GM19239 (cell line): ENCODE measurements around the gene SLC25A47.
A peak's percentile ranks its signal among the peaks of the same experiment; 100 is the strongest.
"Not testable (repeated sequence)": the region's sequence is repeated elsewhere in the genome, so short reads cannot be mapped to it uniquely, and the experiment has no call there.

ENCODE experiments used
- DNase-seq: peaks from one replicate; pipeline ENCODE4 v3.0.0; 2011; ENCODE audit warnings: low spot score; ENCODE audit not compliant: insufficient read length
- FAIRE-seq: peaks from 2 replicates; lab custom pipeline; 2011; peaks lifted over from hg19 to GRCh38; lab: Jason Lieb, UNC

The SLC25A47 gene

DNA sequence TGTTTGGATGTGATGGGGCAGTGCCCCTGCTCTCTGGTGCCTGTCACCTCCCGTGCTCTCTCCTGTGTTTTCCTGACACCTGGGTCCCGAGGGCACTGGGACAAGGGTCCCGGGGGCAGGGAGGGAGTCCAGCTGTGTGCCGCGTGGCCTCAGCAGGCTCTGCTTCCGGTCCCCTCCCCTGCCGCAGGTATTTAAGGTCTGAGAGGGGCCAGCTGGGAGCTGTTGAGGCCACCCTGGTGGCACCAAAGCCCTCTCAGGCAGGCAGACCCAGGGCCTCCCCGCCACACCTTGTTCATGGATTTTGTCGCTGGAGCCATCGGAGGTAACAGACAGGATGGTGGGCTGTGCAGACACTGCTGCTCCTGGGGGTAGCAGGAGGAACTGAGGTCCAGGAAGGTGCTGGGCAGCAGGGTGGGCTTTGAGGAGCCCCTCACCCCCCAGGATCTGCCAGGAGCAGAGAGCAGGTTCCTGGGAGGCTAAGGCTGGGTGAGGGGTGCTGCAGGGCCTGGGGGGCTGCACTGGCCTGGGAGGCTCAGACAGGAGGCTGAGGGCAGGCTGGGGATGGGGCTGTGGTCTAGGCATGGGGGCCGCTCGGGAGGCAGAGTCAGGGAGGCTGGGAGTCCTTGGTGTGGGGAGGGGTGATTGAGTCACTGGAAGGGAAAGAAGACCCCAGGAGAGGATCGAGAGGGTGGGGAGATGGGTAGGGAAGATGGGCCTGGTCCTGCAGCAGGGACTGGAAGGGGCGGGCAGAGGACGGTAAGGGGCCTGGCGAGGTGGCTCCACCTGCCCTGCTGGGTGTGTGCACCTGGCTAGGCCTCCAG is at the start of gene SLC25A47:
SLC25A47 (plus strand) TSS at position 219 of the 821 bp plus-strand sequence; CDS start at position 295, 76 bp downstream.
- FAIRE-seq (no peak), DNase-seq (no peak)

DNA sequence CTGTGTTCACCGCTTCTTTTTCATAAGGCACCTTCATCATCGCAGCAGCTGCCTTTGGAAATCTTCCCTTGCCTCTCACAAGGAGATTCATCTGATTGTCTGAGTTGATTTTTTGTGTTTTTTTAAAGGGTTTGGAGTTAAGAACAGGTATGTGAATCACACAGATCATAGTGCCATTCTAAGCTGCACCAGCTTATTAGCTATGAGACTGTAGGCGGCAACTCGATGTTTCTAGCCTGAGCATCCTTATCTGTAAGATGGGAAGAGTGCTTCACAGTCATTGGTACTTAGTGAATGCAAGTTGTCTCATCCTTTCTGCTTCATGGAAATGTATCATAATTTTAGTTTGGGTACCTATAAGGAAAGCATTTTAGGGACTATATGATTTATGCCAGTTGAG is 48.9 kb upstream of the SLC25A47 start:
- FAIRE-seq (no peak), DNase-seq (no peak)

DNA sequence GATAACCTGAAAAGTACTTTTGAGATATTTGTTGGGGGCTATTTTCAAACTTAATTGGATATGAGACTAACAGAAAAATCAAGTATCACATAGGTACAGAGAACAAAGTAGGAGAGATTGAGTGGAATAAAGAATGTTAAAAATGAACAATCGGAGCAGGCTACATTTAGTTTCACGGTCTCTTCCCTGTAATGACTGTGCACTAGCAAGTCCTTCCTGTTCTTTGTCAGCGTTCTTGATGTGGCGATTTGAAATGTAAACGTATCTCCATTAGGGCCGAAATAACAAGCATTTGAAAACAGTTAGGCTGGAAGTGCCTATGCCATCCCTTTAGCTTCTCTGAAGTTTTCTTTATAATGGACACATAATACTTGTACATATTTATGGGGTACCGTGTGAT is 47.9 kb upstream of the SLC25A47 start:
- DNase-seq (no peak), FAIRE-seq (no peak)

GRCh38 chr14:100278702-100279101 is 44.4 kb upstream of the SLC25A47 start:
- DNase-seq (no peak), FAIRE-seq (no peak)

DNA sequence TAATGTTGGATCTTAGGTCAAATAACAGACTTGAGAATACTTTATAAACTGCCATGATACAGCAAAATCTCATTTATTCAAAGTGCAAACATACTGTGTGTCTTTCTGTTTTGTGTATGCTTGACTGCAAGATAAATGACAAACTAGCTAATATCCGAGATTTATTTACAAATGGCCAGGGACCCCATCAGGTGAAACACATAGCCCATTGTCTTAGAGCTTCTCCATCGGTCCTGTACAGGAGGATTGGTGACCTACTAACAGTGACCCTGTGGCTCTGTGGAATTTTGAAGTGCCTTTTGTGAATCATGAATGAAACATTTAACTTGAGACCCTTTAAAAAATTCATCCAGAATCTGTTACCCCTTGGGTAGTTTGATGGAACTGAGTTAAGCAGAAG is 44.0 kb upstream of the SLC25A47 start:
- DNase-seq (no peak), FAIRE-seq (no peak)

DNA sequence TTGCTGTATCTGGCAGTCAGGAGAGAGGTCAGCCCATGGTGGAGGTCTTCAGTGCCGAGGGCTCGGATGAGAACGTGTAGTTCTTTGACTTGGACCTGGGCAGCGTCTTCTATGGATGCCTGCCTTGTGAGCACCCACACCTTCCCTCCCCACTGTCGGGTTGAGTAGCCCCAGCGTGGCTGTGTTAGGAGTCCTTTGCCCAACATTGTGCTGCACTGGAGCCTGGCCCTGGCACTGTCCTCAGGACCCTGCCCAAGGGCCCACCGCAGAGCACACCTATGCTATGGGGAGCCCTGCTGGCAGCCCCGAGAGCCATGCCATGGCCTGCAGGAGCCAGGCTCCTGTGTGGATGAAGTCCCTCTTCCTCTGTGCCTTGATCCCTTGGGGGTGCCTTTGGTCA is 43.6 kb upstream of the SLC25A47 start:
- FAIRE-seq, result no peak
- DNase-seq, result no peak

GRCh38 chr14:100281286-100282082 is 41.7 kb upstream of the SLC25A47 start:
- no peak for FAIRE-seq
- DNase-seq, result no peak

DNA sequence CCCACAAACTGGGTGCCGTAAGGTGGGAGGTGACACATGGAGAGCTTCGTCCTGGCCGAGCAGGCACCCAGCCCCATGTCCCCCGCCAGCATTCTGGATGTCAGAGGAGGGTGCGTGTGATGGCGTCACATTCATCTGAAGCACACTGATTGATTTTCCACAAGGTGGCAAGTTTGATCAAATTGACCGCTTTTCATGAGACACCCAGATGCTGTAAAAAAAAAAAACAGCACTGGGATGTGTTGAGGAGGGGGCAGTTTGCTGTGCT is 41.1 kb upstream of the SLC25A47 start:
- no peak for FAIRE-seq
- no peak for DNase-seq

DNA sequence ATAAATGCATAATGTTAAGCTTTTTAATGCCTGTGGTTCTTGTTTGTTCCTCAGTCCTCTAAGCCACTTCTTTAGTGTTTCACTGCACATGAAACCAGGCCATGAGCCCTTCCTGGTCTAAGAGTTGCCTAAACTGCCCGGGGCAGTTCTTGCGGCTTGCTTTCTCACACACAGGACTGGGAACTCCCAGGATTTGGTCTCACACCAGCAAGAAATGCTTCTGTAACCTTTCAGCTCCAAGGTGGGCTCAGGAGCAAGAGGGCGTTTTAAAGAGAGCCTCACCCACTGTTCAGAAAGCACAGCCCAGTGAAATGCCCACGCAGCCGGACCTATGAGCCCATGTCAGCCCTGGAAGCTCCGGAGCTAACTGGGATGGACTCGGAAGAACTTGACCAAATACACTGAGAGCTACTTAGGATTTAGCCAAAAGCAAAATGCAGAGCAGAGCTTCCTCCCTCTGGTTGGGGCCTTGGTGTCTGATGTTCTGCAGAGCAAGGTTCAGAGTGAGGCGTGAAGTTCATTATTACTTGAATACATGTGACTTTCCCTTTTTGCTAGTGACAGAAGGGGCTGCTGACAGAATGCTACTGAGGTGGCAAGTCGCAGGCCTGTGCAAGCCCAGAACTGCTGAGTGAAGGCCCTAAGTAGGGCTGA is 40.2 kb upstream of the SLC25A47 start:
- no peak for DNase-seq

DNA sequence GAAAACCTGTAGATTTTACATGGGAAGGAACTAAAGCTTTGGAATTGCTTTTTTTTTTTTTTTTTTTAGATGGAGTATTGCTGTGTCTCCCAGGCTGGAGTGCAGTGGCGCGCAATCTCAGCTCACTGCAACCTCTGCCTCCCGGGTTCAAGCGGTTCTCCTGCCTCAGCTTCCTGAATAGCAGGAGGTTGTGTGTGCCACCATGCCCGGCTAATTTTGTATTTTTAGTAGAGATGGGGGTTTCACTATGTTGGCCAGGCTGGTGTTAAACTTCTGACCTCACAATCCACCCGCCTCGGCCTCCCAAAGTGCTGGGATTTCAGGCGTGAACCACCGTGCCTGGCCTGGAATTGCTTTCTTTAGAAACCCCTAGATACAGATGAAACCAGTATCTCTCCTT is 39.7 kb upstream of the SLC25A47 start:
- not testable (repeated sequence) for FAIRE-seq, DNase-seq

More for the DNA sequence above, 40.2 kb upstream of the SLC25A47 start:
- FAIRE-seq, result no peak

DNA sequence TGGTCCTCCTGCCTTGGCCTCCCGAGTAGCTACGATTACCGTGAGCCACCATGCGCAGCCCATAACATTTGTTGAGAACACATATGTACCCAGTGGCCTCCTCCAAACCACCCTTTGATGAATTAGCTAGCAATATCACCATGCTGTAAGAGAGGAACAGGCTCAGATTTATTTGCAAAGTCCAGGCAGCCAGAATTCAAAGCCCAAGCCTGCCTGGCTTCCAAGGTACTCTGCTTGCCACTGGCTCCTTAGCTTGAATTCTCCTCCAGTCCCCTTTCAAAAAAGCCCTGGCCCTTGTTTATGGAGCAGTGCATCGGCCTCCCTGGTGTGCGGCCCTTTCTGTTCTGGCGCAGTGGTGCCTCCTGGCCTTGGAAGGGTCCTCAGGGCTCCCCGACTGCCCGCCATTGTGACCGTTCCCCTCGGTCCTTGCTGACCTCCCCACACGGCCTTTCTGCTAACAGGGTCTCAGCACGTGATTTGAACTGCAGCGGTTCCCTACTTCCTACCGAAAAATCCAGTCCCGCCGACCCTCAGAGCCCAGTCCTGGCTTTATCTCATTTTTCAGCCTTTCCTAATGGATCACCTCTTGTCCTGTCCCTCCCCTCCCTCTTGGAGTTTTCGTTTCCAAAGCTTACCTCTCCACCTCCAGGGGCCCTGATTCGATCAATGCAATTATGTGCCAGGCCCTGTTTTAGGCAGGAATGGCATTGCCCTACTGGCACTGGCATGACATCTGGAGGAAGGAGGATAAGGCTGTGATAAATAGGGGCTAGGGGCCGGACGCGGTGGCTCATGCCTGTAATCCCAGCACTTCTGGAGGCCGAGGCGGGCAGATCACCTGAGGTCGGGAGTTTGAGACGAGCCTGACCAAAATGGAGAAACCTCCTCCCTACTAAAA is 38.9 kb upstream of the SLC25A47 start:
- FAIRE-seq (no peak), DNase-seq (no peak)

DNA sequence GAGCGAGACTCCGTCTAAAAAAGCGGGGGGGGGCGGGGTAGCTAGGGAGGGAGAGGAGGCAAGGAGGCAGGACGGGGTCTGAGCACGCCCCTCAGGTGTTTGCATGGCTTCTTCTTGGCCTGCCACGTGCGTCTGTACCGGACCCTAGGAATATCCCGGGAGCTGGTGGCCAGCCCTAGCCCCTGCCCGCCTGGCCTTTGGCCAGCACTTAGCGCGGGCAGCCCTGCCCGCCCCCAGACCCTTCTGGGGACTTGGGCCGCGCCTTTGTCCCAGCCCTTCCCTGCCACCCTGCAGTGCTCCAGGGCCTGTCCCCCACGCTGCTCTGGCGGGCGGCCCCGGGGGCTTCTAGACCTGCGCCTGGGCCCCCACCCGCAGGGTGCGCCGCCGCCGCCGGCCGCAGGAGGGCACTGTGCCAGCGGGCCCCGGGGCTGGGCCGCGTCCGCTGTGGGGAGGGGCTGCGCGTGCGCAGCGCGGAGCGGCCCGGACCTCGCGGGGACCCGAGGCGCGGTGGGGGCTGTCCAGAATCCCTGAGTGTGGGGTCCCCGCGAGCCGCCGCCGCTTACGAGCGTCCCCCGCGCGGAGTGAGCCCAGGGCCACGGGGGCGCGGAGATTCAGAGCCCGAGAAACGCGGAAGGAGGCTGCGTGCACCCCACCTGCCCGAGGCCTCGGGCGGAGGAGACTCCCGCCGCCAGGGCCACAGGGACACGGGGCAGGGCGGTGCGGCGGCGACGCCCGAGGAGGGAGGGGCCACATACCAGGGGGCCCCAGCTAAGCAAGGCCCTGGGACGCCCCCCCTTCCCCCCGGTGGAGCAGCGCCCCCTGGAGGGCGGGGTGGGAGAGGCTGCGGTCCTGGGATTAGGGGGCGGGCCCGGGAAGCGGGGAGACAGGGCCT is 37.9 kb upstream of the SLC25A47 start:
- DNase-seq (peak; percentile 95), FAIRE-seq (no peak)

- DNase-seq (no peak), FAIRE-seq (no peak)
Observed at GRCh38 chr14:100285913-100286400, 37.2 kb upstream of the SLC25A47 start.

- FAIRE-seq (no peak), DNase-seq (no peak)
Observed at GRCh38 chr14:100286484-100287191, 36.5 kb upstream of the SLC25A47 start.

GRCh38 chr14:100287202-100287997 is 35.7 kb upstream of the SLC25A47 start:
- no peak for DNase-seq
- FAIRE-seq, result no peak

DNA sequence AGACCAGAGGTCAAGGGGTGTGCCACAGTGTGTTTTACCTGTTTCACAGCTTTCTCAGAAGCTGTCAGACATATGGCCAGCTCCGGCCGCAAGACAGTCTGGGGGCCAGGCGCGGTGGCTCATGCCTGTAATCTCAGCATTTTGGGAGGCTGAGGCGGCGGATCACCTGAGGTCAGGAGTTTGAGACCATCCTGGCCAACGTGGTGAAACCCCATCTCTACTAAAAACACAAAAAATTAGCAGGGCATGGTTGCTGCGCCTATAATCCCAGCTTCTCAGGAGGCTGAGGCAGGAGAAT is 35.2 kb upstream of the SLC25A47 start:
- FAIRE-seq, DNase-seq: not testable (repeated sequence)

GRCh38 chr14:100288382-100289185 is 34.6 kb upstream of the SLC25A47 start:
- FAIRE-seq, result no peak

More at GRCh38 chr14:100288382-100289185, 34.6 kb upstream of the SLC25A47 start:
- DNase-seq, result no peak
